Epithelial cell of prostate (primary cell): ENCODE measurements around the gene CEACAM16.

Experiments used
- DNase-seq: peaks from one replicate; pipeline ENCODE4 v3.0.0-alpha.2; 2011; ENCODE audit warnings: low read depth, low spot score
- H3K27ac ChIP-seq: fragments of 450-650 bp; 2 replicates; pipeline ENCODE4 v1.5.1; 2017; ENCODE audit warnings: mild to moderate bottlenecking

CEACAM16 gene

DNA sequence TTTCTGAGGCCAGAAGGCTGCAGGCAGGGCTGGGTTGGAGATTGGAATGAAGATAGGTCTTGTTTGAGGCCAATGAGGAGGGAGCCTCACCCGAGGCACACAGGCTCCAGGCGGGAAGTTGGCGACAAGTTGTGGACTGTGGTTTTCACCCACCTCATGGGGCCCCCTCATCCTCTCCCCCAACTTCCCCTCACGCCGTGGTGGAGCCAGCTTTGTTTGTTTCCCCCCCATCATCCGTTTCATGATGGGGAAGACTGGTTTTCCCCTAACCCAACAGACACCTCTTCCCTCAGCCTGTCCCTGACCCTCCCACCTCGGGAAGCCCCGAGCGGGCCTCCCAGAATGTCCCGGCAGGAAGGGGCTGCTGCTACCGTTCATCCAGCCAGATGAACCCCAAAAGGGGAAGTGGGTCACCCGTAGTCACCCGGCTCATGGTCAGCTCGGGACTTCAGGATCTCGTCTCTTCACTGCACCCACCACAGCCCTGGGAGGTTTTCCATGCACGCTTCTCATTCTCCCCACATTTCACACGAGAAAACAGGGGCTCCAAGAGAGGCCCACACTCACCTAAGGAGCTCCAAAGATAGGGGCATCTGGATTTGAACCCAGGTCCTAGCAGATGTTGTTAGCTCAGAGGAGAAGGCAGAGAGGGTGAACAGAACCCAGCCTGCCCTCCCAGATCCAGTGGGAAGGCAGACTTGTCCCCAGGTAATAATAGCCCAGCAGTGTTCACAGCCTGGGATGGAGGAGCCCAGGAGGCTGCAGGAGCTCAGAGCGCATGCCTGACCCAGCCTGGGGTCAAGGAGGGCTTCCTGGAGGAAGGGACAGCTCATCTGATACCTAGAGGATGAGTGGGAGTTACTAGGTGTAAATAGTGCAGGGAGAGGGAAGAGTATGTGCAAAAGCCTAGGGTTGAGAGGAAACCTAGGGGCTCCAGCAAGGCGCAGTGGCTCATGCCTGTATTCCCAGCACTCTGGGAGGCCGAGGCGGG is 23.5 kb downstream of the CEACAM16 start:
- H3K27ac ChIP-seq, result no peak overlapping the region
- DNase-seq, result no peak

DNA sequence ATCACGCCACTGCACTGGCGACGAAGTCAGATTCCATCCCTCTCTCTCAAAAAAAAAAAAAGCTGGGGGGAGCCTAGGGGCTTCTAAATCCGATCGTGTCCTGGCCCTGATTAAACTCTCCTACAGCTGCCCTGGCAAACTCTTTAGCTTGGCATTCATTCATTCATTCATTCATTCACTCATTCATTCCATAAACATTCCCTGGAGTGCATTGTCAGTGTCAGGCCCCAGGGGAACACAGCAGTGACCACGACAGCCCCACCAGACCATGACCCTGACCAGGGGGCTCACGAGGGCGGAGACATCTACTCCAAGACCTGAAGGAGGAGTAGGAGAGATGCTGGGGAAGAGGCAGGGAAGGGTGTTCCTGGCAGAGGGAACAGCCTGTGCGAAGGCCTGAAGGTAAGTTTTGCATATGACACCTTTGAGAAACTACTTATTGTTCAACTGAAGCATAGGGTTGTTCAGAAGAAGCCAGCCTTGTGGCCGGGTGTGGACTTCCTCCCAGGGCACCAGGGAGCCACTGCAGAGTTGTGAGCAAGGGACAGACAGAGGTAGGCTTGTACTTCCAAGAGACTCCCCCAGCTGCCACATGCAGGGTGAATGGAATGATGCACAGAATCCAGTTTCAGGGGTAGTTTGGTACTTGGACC is 24.5 kb downstream of the CEACAM16 start:
- no peak overlapping the region for H3K27ac ChIP-seq
- DNase-seq, result no peak

DNA sequence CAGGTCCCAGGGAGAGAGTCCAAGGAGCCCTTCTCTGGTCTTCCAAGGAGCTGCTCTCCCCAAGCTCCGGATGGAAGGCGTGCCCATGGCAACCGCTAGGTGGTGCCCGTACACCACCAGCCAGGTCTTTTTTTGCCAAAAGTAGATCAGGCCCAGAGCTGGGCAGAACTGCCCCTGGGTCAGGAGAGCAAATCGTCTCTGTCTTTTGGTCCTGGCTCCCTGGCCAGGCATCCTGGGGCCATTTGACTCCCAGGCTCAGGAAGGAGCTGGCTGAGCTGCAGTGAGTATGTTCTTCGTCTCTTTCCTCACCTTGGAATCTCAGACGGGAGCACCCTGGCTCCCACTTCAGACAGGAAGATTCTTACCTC is 25.0 kb downstream of the CEACAM16 start:
- peak overlapping the region; percentile 52 for H3K27ac ChIP-seq
- DNase-seq, result no peak

DNA sequence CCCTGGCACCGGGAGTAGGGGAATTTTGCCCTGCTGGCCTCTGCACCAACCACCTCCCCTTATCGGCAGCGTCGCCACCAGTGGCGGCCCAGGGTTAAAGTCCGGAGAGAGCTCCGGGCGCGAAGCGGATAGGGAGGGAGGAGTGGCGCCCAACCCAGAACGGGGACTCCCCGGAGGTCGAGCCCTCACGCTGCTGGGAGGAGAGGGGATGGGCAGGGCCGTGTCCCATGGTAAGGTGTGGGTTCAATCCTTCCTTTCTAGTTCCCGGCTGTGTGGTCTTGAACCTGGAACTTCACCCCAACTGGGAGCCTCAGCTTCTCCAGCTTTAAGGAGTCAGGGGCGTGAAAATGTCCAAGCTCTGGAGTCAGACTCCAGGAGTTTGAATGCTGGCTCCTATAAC is 26.3 kb downstream of the CEACAM16 start:
- DNase-seq, result no peak
- H3K27ac ChIP-seq, result no peak overlapping the region

DNA sequence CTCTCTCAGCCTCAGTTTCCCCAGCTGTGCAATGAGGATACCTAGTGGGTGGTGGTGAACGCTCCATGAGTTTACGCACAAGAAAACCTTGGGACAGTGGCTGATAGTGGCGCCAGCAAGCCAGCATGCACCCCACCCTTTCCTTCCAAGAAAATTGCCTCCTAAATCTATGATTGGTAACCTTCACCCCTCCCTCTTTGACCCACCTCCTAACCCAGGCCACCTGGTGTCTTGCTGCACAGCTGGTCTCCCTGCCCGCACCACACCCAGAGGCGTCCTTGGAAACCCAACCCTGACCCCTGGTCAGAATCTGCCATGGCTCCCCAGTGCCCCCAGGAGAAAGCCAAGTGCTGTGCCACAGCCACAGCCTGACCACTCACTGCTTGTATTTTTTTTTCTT is 26.7 kb downstream of the CEACAM16 start:
- no peak overlapping the region for H3K27ac ChIP-seq
- no peak for DNase-seq

DNA sequence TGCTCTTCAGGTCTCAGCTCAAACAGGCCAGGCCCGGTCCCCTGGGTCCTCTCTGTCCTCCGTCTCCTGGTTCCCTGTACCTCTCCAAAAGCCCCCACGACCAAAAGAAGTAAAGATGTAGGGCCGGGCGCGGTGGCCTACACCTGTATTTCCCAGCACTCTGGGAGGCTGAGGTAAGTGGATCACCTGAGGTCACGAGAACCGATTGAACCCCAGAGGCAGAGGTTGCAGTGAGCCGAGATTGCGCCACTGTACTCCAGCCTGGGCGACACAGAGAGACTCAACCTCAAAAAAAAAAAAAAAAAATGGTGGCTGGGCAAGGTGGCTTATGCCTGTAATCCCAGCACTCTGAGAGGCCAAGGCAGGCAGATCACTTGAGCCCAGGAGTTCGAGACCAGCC is 27.5 kb downstream of the CEACAM16 start:
- H3K27ac ChIP-seq, result no peak overlapping the region

DNA sequence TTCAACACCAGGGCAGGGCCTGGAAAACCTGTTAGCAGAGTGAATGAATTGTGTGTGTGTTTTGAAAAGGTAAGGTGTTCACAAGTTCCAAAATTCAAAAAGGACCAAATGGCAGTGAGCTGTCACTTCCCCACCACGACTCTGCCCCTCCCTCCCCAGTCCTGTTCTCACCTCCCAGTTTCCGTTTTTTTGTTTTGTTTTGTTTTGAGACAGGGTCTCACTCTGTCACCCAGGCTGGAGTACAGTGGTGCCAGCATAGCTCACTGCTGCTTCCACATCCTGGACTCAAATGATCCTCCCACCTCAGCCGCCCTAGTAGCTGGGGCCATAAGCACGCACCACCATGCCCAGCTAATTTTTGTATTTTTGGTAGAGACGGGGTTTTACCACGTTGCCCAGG is 29.2 kb downstream of the CEACAM16 start:
- DNase-seq, result no peak

More for the DNA sequence above, 27.5 kb downstream of the CEACAM16 start:
- no peak for DNase-seq

DNA sequence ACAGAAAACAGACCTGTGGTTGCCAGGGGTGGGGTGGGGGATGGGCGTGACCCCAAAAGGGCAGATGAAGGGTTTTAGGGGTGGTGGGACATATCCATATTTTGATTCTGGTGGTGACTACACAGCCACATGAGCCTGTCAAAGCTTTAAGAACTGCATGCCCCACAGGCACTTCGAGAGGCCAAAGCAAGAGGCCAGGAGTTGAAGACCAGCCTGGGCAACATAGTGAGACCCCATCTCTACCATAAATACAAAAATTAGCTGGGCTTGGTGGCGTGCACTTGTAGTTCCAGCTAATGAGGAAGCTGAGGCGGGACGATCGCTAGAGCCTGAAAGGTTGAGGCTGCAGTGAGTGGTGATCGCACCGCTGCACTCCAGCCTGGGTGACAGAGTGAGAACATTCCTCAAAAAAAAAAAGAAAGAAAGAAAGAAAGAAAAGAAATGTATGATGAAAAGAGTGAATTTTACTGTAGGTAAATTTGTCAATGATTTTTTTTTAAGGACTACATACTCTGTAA is 30.6 kb downstream of the CEACAM16 start:
- no peak overlapping the region for H3K27ac ChIP-seq
- DNase-seq, result no peak

More for the DNA sequence above, 29.2 kb downstream of the CEACAM16 start:
- no peak overlapping the region for H3K27ac ChIP-seq

DNA sequence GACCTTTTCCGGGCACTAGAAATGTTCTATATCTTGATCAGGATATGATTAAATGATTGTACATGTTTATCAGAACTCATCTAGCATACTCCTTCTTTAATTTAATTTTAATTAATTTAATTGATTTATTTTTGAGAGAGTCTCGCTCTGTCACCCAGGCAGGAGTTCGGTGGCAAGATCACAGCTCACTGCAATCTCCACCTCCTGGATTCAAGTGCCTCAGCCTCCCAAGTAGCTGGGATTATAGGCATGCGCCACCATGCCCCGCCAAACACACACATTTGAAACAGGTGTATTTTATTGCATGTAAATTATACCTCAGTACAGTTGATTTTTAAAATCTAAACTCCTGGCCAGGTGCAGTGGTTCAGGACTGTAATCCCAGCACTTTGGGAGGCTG is 32.1 kb downstream of the CEACAM16 start:
- DNase-seq, result no peak
- H3K27ac ChIP-seq, result no peak overlapping the region

DNA sequence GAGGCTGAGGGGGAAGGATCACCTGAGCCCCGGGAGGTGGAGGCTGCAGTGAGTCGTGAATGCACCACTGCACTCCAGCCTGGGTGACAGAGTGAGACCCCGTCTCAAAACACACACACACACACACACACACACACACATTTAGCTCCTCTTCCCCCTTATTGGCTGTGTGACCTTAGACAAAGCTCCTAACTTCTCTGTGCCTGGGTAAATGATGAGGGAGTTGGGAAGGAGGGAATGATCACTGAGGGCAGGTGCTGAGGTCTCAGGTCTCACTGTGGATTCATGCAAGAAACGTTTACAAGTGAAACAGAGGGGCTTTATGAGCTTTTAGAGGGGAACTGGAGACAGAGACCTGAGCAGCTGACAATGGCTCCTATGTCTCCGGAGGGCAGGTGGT is 32.7 kb downstream of the CEACAM16 start:
- H3K27ac ChIP-seq, result no peak overlapping the region
- no peak for DNase-seq

DNA sequence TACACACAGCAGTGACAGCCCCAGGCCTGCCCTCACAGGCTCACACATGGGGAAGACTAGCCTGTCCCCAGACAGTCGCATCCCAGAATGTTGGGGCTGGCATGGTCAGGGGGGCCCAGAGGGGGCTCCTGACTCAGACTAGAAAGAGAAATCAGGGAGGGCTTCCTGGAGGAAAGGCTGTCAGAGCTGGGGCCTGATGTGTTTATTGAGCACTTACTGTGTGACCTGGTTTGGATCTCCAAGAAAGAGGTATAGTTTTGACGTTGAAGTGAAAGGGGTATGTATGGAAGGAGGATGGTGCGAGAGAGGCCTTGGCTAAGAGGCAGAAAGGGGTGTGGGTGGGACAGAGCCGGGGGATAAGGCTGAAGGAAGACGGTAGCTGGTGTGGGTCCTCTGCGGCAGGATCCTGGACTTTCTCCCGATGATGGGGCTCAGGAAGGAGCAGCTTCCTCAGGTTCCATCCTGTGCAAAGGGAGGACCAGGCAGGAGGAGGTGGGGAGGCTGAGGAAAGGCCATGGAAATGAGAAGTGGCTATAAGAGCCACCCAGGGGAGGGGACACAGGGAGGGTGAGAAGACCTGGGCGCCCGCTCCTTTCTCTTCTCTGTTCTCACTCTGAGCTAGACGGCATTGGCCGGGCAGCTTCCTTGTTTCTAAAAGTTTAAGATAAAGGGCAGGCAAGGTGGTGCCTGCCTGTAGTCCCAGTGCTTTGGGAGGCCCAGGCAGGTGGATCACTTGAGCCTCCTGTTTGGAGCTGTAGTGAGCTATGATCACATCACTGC is 33.5 kb downstream of the CEACAM16 start:
- DNase-seq, result no peak
- no peak overlapping the region for H3K27ac ChIP-seq

DNA sequence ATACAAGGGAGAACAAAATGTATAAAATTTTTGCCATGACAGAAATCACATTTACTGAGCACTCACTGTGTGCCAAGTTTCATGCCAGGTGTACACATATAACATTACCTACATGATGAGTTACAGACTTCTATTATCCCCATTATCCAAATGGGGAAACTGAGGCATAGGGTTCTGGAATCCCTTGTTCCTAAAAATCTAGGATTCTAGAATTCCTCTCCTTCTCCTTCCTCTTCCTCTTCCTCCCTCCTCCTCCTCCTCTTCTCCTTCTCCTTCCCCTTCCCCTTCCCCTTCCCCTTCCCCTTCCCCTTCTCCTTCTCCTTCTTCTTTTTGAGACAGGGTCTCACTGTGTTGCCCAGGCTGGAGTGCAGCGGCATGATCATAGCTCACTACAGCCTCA is 35.4 kb downstream of the CEACAM16 start:
- no peak overlapping the region for H3K27ac ChIP-seq
- no peak for DNase-seq

DNA sequence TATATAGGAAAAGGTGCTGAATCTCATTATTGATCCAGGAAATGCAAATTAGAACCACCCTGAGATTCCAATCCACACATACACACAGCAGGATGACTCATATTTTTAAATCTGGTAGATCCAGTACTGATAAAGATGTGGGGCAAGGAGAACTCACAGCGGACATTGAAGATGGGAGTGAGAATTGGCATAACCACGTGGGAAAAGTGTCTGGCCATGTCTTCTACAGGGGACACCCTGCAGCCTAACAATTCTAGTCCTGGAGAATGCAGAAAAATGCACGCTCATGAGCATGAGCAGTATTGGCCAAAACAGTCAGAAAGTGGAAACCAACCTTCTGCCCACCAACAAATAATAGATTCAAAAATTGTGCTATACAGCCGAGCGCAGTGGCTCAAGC is 36.1 kb downstream of the CEACAM16 start:
- H3K27ac ChIP-seq, result no peak overlapping the region
- no peak for DNase-seq

DNA sequence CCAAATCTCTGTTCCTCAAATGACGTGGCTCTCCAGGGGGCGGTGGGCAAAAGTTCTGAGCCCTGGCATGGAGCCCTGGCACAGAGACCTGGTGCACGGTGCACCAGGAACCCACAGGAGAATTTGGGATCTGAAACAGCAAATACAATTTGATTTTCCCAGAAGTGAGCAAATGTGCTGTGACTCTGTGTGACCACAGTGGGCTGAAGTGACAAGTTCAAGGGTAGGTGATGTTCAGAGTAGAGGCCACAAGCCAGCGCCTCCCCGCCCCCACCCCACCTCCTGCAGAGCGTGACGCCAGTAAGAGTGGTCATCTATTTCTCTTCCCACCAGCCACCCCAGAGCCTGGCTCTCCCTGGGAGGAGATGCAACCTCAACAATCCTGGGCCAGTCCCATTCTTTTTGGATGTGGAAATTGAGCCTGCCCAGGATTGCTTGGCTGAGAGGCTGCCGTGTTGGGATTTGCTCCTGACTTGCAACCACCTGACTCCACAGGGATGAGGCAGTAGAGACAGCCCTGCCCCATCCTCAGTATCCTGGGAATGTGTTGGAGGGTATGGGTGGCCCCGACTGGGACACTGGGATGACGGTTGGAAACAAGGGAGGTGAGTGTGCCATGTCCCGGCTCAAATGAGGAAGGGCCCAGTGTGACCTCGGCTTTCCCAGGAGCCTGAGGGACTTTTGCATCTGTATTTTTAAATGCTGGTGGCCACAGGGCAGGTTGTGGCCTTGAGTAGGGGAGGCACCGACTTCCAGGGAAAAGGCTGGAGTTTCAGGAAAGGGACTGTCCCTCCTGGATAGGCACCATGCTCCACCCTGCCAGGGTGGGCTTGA is 38.5 kb downstream of the CEACAM16 start:
- DNase-seq, result no peak
- no peak overlapping the region for H3K27ac ChIP-seq

DNA sequence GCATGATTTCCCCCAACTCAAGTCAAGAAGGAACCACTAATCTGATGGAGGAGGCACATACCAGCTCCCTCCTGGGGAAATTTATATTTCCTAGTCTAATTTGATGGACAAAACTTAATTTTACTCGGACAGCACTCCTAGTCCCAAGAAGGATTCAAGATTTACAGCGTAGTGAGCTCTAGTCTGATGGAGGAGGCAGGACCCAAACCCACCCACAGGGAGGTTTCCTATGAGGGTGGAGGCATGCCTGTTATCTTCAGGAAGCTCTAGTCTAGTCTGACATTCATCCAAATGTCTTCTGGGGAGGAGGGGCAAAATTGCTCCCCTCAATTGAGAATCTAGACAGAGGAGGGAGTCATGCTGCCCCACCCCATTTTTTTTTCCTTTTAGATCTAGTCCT is 39.2 kb downstream of the CEACAM16 start:
- no peak for DNase-seq
- no peak overlapping the region for H3K27ac ChIP-seq

DNA sequence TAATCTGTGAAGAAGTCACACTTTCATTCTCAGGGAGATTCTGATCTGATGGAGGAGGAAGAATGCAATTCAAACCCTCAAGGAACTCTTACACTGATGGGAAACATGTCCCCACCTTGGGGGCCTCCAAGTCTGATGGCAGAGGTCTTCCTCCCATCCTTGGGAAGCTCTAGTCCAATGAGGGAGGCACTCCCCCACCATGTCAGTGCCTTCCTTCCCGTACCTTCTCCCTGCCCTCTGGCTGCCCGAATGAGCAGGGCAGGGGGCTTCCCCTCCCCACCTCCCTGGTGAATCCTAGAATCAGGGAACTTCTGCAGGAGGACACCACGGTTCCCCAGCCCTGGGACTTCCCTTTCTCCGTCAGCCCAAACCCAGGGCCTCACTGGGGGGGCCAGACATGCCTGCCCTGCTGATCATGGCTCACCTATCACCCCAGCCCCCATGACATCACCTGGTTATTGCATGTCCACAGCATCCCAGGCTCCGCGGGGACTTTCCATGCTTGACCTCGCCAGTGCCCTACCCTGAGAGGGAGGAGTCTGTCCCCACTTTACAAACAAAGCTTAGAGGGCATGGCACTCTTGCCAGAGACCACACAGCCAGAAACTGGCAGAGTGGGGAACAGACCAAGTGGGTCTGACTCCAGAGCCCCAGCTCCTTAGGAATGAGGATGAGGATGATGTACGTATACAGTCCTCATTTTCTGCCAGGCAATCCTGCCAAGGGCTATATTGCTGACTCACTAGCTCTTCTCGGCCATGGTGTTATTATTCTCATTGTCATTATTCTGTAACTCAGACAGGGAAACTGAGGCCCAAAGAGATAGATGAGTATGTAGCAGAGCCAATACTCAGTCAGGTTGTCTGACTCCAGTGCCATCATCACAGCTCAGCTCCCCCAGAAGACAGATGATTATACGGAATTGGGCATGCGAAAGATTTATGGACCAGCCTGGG is 39.9 kb downstream of the CEACAM16 start:
- no peak for DNase-seq
- no peak overlapping the region for H3K27ac ChIP-seq

DNA sequence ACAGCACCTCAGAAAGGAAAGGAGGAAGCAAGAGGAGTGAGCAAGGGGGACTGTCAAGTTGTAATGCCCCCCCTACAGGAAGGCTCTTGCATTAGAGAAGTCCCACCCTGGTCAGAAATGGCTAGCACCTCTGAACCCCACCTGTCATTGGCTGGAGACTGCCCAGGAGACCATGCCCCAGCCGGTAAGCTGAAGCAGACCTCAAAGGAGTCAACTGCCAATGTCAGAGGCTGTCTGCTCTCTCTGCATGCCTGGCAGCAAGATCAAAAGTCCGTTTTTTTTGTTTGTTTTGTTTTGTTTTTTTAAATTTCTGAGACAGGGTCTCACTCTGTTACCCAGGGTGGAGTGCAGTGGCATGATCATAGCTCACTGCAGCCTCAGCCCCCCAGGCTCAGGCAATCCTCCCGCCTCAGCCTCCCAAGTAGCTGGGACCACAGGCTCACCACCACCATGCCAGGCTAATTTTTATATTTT is 41.4 kb downstream of the CEACAM16 start:
- DNase-seq, result no peak
- H3K27ac ChIP-seq, result peak overlapping the region; percentile 98

DNA sequence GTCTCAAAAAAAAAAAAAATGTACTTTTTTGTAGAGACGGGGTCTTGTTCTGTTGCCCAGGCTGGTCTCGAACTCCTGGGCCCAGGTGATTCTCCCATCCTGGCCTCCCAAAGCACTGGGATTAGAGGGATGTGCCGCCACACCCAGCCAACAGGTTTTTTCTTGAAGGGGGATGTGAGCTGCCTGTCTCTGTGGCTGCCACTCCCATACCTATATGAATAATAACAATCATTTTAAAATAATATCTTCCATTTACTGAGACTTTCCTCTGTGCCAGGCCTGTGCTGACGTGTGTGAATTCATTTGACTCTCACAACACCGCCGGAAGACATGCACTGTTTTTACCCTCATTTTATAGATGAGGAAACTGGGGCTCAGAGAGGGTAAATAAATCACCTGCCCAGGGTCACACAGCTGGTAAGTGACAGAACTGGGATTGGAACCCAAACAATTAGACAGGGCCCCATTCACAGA is 42.3 kb downstream of the CEACAM16 start:
- DNase-seq, result peak; percentile 90
- peak overlapping the region; percentile 98 for H3K27ac ChIP-seq
